ENCODE data around the gene CARHSP1.

GRCh38 chr16:8826278-8826879, 42.4 kb downstream of the CARHSP1 start:
- TF ChIP-seq CTCF (IDR thresholded peaks at IDR 0.05 in 2 of 3, conservative IDR thresholded peaks at IDR 0.05 in 1 of 3; ENCODE audit: borderline replicate concordance in 1 of 3, insufficient read depth in 1 of 3, low read depth in 2 of 3, low read length in 2 of 3), result no peak
- no peak for TF ChIP-seq POLR2AphosphoS5 (IDR thresholded peaks at IDR 0.05; ENCODE audit: low read depth, low read length)
- TF ChIP-seq POLR2A (IDR thresholded peaks at IDR 0.05; ENCODE audit: borderline replicate concordance, extremely low read depth, insufficient read depth, insufficient read length), result no peak
- no peak for TF ChIP-seq EZH2phosphoT487 (IDR thresholded peaks at IDR 0.05; ENCODE audit: borderline replicate concordance)
- TF ChIP-seq EZH2 (IDR thresholded peaks at IDR 0.05), result no peak
- no peak for TF ChIP-seq CEBPB (IDR thresholded peaks at IDR 0.05; ENCODE audit: low read depth)
- TF ChIP-seq JUND (IDR thresholded peaks at IDR 0.05), result no peak
